HG03159 (cell line): ENCODE results near the gene ARHGAP27.

Experiments used
- ATAC-seq: cut with Tn5 transposase; IDR thresholded peaks from one replicate; pipeline ENCODE4 v1.9.1; 2021; ENCODE audit warnings: mild to moderate bottlenecking, moderate library complexity; ENCODE audit not compliant: unreplicated experiment

Gene ARHGAP27

DNA sequence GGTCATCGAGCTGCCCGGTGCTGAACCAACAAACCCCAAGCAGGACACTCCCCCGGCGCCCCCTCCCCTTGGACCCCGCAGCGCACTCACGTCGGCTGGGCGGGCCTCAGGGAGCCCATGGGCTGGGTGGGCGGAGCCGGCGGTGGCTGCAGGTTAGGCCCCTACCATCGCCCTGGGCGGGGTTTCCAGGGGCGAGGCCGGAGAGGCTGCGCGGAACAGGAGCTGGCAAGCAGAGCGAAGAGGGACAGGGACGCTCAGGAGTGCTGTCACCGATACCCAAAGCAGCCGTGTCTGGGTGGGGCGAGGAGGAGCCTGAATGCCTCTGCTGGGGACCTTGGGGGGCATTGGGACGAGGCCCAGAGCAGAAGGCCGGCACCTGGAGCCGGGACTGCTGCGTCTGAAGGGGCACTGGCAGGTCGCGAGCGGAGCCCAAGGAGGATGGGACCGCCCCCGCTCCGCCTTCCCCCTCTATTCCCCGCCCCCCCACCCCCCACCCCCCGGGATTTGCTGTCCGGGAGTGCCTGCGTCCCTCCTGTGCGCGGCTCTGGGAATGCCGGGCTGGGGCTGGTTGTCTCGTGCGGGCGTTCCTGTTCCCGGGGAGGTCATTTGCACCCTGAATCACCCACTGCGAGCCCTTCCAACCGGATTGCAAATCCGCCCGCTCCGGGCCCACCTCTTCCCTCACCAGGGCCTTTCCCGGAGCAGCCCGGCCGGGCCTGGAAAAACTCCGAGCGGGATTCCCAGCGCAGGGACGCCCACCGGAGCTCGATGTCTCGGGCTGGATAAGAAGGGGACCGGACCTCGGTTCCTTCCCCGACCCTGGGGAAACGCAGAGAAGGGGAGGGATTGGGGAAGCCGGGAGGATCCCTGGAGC lies 902 bp downstream of the ARHGAP27 start:
- ATAC-seq = peak; percentile 51

DNA sequence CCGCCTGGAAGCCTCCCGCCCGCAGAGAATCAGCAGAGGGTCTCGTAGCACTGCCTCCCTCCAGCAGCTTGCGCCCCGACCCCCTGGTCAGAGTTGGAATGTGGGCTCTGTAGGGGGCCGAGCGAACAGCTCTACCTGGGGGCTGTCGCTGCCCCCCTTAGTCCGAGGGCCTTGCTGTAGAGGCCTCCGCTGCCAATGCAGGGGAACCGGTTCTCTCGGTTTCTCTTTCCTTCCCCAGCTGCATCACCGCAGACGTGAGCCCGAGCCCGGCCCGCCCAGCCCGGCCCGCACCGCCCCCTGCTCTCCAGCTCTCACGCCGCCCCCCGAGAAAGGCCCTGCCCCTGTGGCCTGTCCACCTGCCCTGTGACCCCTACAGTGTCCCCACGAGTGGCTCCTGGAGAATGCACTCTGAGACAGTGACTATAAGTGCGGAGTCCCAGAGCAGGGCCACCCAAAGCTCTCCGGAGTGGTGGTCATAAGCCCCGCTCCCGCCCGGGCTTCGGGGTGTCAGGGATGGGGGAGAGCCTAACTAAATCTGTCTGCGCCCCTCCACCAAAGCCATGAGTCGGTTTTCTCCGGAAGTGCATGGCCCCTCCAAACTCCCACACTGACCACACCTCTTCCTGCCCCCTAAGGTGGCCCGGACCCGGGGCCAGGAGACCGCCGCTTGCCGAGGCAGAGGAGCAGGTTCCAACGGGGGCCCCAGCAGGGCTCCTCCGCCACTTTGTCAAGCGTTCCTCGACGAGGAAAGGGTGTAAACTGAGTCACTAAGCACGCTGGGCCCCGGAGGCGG lies 1.7 kb downstream of the ARHGAP27 start:
- ATAC-seq = peak; percentile 24

DNA sequence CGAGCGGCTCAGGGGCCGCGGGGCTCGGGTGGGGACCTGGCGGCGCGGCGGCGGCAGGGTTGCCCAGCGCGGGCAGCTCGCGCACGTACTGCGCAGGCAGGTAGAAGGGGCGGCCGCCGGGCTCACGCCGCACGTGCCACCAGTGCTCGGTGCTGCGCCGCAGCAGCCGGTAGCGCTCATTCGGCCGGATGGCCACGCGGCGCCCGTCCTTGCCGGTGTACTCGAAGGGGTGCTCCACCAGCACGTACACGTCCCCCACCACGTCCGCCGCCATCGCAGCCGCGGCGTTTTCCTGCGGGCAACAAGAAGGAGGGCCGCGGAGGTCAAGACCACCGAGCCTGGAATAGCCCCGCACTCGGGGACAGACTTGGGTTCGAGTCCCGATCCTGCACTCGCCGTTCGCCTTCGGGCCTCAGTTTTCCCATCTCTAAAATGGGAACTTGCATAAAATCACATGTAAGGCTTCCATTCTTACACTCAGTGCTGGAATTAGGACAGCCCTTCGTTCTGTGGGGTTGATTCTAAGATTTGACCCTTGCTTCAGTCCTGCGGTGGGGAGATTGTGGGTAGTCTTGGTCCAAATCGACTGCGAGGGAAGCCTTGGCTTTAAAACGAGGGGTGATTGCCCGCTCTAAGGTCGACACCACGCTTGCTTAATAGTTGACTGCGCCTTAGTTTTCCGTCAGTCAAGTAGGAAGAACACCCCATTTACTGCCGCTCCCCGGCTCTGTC lies 2.5 kb downstream of the ARHGAP27 start:
- no peak for ATAC-seq

DNA sequence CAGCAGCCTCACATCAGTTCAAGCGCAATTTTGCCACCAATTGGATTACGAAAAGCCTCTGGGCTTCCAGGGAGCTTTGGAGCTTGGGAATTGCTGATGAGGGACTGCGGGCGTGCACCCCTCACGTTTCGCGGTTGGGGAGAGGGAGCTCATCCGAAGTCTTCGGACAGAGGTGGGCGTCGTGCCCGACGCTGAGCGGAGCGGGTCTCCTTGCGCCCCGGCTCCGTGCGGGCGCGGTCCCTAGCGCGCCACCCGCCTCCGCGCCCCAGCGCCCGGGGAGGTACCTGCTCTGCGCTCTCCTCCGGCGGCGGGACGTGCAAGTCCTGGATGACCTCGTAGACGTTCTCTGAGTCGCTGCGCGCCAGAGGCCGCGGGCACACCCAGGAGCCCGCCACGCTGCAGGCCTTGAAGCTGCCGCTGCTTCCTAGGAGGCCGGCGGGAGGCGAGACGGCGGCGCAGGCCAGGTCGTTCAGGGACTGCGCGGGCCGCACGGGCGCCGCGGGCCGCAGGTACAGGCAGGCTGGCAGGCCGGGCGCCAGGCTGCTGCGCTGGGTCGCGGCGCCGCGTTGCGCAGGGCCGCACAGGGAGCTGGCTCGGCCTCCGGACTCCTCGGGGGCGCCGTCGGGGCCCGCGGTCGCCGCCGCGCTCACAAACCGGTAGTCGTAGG lies 3.2 kb downstream of the ARHGAP27 start:
- ATAC-seq = no peak

DNA sequence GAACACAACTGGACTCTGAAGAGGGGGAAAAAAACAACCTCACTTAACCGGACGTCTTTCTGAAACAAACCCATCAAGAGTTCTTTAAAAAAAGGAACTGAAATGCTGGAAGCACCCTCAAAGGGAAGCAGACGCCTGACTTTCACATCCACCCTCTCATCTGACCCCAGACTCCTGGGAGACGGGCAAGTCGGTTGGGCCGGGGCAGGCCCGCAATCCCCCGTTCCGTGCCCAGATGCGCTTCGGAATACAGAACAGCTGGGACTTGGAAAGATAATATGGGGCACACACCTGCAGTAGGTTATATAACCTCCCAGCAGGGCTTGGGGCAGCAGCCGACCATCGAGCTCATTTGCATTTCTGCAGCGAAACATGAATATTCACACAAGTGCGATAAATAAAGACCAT lies 3.7 kb downstream of the ARHGAP27 start:
- ATAC-seq = no peak

DNA sequence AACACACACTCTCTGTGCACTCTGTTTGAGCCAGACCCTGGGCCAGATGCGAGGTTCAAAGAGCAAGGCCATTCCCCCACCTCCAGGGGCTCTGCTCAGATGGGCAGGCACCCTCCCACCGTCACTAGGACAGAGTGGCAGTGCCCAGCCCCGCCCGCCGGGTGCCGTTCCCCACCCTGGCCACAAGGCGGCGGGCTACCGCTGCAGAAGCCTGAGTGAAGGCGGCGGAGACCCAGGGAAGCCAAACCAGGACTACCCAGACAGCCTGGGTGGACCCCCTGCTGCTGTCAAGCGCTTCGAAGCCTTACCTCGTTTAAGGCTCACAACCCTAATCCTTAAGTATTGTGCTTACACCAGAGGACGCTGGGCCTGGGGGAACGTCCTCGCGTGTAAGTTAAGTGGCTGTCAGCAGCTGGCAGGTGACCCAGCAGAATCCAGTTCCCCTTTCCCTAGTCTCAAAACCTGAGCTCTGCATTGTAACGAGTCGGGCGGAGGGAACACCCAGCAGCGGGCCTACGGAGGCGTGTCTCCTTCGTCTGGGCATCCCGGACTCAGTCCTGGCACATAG lies 4.5 kb downstream of the ARHGAP27 start:
- peak; percentile 38 for ATAC-seq

DNA sequence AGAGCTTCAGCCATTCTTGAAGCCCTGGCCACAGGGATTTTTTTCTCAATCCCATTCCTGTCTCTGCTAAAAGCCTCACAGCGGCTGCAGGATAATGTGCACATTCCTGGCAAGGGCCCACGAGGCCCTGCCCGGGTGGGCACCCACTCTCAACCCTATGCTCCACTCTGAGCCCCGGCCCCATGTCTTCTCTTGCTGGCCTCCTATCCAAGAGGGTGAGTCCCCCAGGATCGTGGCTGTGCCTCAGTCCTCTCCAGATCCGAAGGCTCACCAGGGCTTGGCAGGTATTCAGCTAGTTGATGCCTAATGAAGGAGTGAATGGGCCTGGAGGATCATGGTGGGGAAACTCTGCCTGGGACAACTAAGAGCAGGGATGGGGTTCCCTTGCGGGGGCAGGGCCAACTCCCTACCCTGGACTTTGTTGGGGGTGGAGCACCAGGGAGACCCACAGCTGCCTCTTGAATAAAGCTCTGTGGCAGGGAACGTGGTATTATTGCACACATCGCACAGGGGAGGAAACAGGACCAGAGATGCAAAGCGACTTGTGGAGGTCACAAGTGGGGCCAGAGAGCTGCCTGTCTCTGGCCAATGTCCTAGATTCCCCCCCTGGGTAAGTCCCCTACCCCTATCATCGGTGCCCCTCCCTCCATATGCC lies 5.4 kb downstream of the ARHGAP27 start:
- ATAC-seq = no peak

DNA sequence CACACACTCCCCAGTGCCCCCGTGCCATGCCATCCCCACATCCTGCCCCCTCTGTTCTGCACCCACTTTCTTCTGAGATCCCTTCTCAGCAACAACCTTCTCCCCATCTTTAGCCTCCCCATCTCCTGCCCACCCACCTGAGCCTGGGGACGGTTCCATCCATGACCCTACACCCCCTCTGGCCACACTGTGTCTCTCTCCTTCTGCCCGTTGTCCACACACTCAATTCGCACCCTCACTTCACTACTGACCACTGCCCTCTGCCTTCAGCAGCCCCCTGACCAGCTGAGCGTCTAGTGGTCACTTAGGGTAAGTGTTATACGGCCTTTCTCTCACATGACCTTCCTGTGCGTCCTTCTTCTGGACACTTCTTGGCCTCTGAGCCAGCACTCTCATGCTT lies 6.1 kb downstream of the ARHGAP27 start:
- ATAC-seq = no peak

DNA sequence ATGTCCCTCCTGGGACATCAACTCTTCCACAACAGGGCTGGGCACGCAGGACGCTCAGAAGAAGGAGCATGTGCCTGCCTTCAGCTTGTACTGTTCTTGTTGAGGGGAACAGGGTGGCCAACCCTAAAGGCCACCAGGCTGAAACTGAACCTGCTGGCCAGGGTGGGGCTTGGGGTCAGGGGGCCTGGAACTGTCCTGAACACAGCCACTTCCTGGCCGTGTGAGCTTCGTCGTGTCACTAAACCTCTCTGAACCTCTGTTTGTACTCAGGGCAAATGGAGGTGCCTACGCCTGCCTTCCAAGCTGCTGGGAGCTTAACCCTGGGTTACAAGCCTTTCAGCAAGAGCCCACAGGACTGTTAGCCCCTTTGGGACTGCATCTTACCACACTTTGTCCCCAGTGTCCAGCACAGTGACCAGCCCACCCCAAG lies 6.7 kb downstream of the ARHGAP27 start:
- ATAC-seq = no peak

DNA sequence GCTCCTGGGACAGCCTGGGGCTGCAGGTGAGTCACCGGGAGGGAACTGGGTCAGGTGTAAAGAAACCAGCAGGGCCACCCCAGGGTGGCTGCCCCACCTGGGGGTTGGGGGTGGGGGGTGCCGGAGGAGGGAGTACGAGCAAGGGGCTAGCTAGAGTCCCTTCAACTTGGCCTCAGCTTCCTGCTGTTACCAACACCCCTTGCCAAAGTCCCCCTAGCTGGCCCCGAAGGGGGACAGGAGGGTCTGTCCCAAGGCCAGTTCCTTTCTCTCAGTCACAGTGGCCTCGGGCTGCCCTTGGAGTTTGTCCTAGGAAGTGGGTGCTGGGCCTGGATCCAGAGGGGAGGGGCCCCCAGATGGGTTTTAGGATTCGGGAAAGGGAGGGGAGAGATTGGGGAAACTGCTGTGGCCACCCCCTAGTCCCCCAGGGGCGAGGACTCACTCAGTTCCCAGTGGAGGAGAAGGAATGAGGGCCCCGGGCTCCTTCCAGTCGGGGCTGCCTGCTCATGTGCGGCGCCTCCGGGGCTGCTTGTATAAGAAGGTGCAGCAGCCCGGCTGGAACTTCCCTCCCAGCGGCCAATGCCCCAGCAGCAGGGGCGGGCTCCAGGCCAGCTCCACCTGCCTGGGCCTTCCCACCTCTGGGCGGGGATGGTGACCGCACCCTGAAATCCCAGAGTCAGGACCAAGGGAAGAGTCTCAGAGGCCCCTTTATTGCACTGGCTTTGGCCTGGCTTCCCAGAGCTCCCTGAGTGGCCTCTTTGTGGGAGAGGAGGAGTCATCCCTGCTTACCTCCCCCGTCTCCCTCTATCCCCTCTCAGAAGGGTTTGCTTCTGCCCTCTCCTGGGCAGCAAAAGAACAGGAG lies 7.3 kb downstream of the ARHGAP27 start:
- ATAC-seq = no peak

DNA sequence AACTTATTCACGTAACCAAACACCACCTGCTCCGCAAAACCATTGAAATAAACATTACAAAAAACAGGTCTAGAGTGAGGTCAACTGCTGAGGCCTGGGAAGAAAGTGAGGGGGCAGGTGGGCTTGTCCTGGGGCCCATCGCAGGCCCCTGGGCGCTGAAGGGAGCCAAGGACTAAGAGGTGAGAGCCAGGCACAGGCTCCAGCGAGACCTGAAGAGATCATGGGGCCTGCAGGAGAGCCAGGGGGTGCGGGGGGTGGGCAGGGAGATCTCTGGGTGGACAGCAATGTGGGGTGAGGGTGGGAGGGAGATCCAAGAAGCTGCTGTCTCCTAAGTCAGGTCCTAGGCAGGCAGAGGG lies 7.9 kb downstream of the ARHGAP27 start:
- no peak for ATAC-seq

DNA sequence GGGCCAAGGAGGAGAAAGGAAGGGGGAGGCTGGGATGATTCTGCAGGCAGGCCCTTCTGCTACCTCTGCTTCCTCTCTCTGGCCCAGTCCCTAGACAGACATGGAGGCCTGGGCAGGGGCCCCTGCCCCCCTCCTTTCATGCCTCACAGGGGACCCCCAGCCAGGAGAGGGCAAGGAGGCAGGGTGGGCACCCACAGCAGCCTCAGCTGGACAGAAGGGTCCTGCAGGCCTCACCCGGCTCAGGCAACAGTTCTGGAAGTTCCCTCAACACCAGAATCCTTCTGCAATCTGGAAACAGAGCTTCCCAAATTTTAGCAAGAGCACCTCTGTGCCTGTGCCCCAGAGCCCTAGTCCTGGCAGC lies 8.7 kb downstream of the ARHGAP27 start:
- ATAC-seq = no peak

DNA sequence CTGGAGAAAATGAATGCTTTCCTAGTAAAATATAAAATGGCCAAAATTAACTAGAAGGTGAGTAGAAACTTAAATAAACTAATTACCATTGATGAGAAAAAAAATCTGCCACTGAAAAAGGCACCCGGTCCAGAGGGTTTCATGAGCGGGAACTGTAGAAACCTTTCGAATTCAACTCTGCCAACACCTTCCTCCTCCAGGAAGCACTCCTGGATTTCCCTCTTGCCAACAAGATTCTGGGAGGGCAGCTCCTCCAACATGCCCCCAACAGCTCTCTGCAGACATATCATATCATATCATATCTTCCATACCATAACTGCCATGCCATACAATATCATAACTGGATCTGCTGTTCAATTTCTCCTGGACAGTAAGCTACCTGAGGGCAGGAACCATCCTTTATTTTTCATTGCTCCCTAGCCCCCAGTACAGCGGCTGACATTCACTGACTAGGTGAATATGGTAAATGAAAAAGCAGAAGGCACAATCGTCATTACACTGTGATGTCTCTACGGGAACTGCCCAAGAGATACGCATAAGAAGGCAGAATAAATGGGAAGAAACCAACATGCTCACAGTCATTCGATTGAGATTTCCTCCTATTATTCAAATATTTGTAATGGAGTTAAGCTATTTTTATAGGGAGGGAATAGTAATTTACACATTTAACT lies 9.2 kb downstream of the ARHGAP27 start:
- no peak for ATAC-seq

DNA sequence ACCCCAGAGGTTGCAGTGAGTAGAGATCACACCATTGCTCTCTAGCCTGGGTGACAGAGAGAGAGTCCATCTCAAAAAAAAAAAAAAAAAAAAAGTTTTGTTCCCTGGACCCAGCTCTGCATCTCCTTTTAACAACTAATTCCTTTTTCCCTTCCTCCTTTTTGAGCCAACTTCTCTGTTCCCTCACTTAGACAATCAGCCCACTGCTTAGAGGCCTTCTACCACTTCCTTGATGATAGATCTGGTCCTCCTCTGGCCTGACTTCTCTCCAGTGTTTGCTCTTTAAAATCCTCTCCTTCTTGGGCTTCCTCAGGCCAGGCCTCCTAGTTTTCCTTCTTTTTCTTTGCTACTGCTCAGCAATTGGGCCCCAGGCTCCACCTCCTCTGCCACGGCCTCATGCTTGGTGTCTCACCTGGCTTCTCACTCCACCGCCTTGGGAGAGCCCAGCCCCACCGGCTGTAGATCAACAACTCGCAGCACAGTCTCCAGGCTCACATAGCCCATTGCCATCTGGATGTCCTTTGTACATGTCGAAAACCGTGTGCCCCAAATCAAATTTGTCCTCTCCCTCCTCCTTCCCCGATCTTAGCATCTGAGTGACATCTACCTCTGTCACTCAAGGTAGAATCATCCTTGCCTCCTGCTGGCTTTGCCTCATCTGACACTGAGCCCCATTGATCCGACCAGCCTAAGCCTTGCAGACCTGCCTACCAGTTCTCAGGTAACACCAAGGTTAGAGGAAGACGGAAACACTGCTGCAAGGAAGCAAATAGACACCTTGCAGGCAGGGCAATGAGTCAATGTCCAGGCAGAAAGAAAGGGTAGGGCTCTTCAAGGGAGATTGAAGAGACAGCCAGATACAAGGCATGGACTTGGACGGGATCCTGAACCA lies 17.4 kb downstream of the ARHGAP27 start:
- no peak for ATAC-seq

DNA sequence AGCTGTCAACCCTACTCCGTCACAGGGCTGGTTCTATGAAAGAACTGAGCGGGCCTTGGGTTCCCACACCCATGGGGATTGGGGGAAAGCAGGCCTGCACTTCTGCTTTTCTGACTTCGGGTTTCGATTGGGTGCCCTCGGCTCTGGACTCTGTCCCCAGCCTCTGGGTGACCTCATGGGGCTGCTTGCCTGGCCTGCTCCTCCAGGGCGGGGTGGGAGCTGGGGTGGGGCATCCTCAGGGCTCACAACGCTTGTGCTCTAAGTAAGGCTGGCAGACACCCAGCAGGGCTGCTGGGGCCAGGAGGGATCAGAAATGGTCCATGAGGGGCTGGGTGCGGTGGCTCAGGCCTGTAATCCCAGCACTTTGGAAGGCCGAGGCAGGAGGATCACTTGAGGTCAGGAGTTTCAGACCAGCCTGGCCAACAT lies 19.2 kb downstream of the ARHGAP27 start:
- ATAC-seq = no peak

DNA sequence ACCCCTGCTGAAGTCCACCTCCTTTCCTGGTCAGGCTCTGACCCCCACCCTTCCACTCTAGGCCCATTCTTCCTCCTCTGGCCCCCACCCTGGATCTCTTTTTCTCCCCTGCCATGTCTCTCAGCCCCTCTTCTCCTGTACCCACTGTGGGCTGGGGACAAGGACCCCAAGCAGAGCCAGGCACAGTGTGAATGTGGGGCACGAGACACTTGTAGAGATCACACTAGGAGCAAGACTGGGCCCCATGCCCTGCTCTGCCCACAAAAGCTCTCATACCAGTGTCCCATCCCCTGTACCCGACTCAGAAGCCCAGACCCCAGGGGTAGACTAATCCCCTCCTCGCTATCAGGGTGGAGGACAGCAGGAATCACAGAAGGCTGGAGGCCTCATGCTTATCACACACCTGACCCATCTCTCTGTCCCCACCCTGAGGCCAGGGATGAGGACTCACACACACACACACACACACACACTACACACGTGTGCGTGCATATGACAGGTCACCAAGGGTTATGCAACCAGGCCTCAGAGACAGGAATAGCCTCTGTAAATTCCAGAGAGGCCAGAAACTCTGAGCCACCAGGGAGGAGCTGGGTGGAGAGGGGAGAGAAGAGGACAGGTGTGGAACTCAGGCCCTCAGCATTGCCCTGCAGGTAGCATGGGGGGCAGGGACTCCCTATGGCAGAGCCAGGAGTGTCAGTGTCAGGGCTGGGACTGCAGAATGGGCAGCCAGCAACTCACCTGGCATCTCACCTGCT lies 21.1 kb downstream of the ARHGAP27 start:
- no peak for ATAC-seq
